Lung (tissue), 12 donors: ENCODE data around the gene STT3A. TPM values are rescaled to one million over a fixed set of nuclear protein-coding genes. Genes with fewer than 3 reads are reported as not detected.

Experiments used
- ATAC-seq: fragments of 200-7000 bp; cut with Tn5 transposase; one replicate; pipeline ENCODE4 v1.9.1; 2020; ENCODE audit warnings: moderate number of reproducible peaks; ENCODE audit not compliant: insufficient read depth, low FRiP score
- DNase-seq, 3 donors: peaks; one replicate each; pipeline ENCODE4 v3.0.0-alpha.2; 2013 to 2017
- H3K27ac ChIP-seq, 2 donors: one replicate each; pipeline ENCODE4 v1.5.1; 2013; ENCODE audit warnings: mild to moderate bottlenecking in 2 of 2, moderate library complexity in 2 of 2, control low read depth in 1 of 2, inconsistent platforms in 1 of 2, low read depth in 1 of 2, low read length in 1 of 2
- H3K27me3 ChIP-seq, 3 donors: one replicate each; pipeline ENCODE4 v1.5.1; 2013; ENCODE audit warnings: low read length in 2 of 3; ENCODE audit not compliant: control insufficient read depth in 3 of 3, insufficient read depth in 3 of 3
- H3K36me3 ChIP-seq, 4 donors: one replicate each; pipeline ENCODE4 v1.5.1; 2013; ENCODE audit warnings: low read length in 4 of 4, mild to moderate bottlenecking in 1 of 4, moderate library complexity in 1 of 4; ENCODE audit not compliant: control insufficient read depth in 4 of 4, insufficient read depth in 4 of 4
- H3K4me1 ChIP-seq, 5 donors: one replicate each; pipeline ENCODE4 v1.5.1; 2013; ENCODE audit warnings: low read length in 5 of 5, mild to moderate bottlenecking in 2 of 5, moderate library complexity in 1 of 5; ENCODE audit not compliant: control insufficient read depth in 5 of 5, insufficient read depth in 5 of 5
- H3K4me3 ChIP-seq: one replicate; pipeline ENCODE4 v1.5.1; 2013; ENCODE audit warnings: mild to moderate bottlenecking, control low read depth, moderate library complexity
- H3K9ac ChIP-seq, 2 donors: one replicate each; pipeline ENCODE4 v1.5.1; 2013; ENCODE audit warnings: low read length in 2 of 2, control low read depth in 1 of 2; ENCODE audit not compliant: insufficient read depth in 1 of 2
- H3K9me3 ChIP-seq, 4 donors: one replicate each; pipeline ENCODE4 v1.5.1; 2013; ENCODE audit warnings: low read length in 3 of 4, mild to moderate bottlenecking in 1 of 4, moderate library complexity in 1 of 4; ENCODE audit not compliant: control insufficient read depth in 4 of 4, insufficient read depth in 3 of 4
- WGBS, 2 donors: extraction: QIAGEN DNeasy Blood & Tissue Kit; methylation state at CpG; one replicate each; pipeline ENCODE4 v1.1.7; 2013; 5-methylcytosine and 5-hydroxymethylcytosine counted together
- polyA plus RNA-seq, 2 donors: library from polyadenylated mRNA; stranded (reverse); fragments of 200-250 nt; gene quantifications; one replicate each; pipeline ENCODE4 v1.2.1, GENCODE V29; 2013
- total RNA-seq, 2 donors: library from RNA; depleted of rRNA in 1 of 2; stranded (reverse); fragments of >200 nt in 1 of 2; gene quantifications; one replicate each; pipeline ENCODE4 v1.2.1, GENCODE V29; 2014 to 2021
- TF ChIP-seq, protein P1 (sequence below): IDR thresholded peaks from 2 replicates; pipeline ENCODE4 v1.5.1; 2012; ENCODE audit warnings: mild to moderate bottlenecking; ENCODE audit errors: control extremely low read depth, extremely low read depth
- donor health status: control.
- donor health status: control.
- donor health status: Bipolar disorder and iron deficiency.
- donor health status: healthy.
- donor health status: DM: yes; HTN: yes; CAD: no.

STT3A gene
- total and polyA plus RNA-seq, 4 donors, result 49.6 to 136 (median 101) TPM

DNA sequence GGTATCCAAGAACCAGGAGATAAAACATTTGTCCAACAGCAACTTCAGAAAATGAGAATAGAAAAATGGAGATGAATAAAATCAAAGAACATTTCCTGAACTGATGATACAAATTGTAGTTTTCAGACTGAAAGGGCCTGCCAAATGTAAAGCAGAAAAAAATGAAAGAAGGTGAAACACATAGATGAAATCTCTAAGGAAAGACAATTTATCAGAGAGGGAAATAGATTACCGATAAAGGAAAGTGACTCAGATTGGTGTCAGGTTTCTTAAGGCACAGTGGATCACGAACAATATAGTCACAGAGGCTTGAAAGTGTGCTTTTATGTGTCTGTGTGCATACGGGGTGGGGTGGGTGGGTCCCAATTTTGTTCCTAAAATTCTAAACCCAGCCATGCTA is 4.1 kb upstream of the STT3A start:
- H3K9ac ChIP-seq, result no peak overlapping the region
- H3K36me3 ChIP-seq, result peaks cover 6 to 10% (median 7%) of the 10 kb centered on the region in 4 donors
- WGBS, 2 donors, result 54 to 76% methylated on average over 3 of the region's 3 CpGs
- no peaks in the 10 kb centered on the region for H3K27me3 ChIP-seq
- no peak overlapping the region for H3K27ac ChIP-seq
- no peak overlapping the region for H3K4me3 ChIP-seq
- TF ChIP-seq, protein P1, sequence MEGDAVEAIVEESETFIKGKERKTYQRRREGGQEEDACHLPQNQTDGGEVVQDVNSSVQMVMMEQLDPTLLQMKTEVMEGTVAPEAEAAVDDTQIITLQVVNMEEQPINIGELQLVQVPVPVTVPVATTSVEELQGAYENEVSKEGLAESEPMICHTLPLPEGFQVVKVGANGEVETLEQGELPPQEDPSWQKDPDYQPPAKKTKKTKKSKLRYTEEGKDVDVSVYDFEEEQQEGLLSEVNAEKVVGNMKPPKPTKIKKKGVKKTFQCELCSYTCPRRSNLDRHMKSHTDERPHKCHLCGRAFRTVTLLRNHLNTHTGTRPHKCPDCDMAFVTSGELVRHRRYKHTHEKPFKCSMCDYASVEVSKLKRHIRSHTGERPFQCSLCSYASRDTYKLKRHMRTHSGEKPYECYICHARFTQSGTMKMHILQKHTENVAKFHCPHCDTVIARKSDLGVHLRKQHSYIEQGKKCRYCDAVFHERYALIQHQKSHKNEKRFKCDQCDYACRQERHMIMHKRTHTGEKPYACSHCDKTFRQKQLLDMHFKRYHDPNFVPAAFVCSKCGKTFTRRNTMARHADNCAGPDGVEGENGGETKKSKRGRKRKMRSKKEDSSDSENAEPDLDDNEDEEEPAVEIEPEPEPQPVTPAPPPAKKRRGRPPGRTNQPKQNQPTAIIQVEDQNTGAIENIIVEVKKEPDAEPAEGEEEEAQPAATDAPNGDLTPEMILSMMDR, result no peak
- ATAC-seq (no peak), DNase-seq (no peak)
- no peaks in the 10 kb centered on the region for H3K9me3 ChIP-seq
- peaks cover 0 to 6% (median 0%) of the 10 kb centered on the region in 5 donors for H3K4me1 ChIP-seq

DNA sequence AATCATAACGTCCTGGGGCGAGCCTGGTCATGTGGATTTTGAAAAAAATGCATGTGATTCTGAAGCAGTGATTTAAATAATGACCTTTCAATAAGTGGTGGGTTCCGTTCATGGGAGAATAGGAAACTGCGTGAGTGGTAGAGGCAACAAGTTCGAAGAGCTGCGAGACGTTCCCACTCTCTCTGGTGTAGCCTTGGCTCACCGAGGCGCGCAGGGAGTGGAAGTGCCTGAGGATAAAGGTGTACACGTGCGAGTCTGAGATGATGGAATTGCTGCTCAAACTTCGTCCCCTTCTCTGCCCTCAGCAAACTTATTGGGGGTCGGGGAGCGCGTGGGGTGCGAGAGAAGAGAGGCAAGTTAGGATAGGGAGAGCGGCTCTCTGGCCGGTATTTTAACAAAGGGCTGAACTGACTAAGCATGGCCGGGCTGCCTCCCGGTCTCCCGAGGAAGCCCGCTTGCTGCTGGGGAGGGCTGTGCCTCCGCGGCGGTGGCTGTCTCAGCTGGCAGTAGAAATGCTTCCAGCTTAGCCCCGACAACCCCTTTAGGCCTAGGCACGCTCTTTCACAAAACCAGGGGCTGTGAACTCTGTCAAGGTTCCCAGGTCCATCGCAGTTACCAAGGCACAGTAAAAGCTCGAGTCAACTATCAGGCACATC is 875 bp upstream of the STT3A start:
- peak in 1 of 3 donors; percentile 44 for DNase-seq
- WGBS, 2 donors, result 1% methylated on average over 30 of the region's 30 CpGs
- peak; percentile 36 for ATAC-seq

DNA sequence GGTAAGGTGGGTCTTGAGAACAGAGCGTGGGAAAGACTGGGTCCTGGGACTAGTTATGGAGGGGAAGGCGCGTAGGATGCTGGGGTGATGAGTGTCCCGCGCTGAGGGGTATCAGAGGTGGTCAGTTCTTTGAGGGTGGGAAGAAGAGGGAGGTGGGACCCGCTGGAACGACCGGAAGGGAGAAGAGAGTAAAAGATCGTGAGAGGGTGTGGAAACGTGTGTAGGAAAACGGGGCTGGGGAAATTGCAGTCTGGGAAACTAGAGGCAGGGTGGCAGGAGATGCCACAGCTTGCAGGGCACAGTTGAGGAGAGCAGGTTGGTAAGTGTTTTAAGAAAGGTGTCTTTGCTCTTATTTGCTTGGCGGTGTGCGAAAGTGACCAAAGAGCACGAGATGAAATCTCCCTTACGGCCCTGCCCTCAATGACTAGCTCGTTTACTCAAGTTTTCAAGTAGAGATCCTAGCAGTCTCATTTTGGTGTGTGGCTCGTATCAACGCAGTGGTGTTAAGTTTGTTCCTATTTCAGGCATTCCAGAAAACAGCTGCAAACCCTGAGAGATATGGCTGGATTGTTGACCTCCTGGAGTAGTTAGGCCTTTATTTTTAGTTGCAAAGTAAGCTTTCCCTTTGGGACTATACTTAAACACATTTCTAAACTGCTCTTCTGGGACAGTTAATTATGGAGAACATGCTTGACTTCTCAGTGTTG is 615 bp downstream of the STT3A start:
- Histone ChIP-seq H3K27me3 (no peaks in the 10 kb centered on the region), H3K4me3 (peak overlapping the region; percentile 93), H3K36me3 (peaks cover 1 to 9% (median 8%) of the 10 kb centered on the region in 4 donors), H3K9ac (peak overlapping the region; percentile 86 to 92), H3K4me1 (peaks cover 0 to 13% (median 4%) of the 10 kb centered on the region in 5 donors), H3K27ac (peak overlapping the region; percentile 75 to 79), H3K9me3 (no peaks in the 10 kb centered on the region)
- TF ChIP-seq, protein P1, result no peak
- DNase-seq, result peak; percentile 16 to 43 (median 34)
- WGBS, 2 donors, result 1% methylated on average over 18 of the region's 18 CpGs
- ATAC-seq, result no peak

More for the DNA sequence above, 875 bp upstream of the STT3A start:
- TF ChIP-seq, protein P1, result no peak
- no peaks in the 10 kb centered on the region for H3K9me3 ChIP-seq
- H3K36me3 ChIP-seq, result peaks cover 0 to 4% (median under 1%) of the 10 kb centered on the region in 4 donors
- H3K4me1 ChIP-seq, result peaks cover 0 to 13% (median 4%) of the 10 kb centered on the region in 5 donors
- peak overlapping the region; percentile 99 for H3K27ac ChIP-seq
- peak overlapping the region; percentile 96 to 100 for H3K9ac ChIP-seq
- no peaks in the 10 kb centered on the region for H3K27me3 ChIP-seq
- peak overlapping the region; percentile 62 for H3K4me3 ChIP-seq
